HepG2 (cell line): Measurements from ENCODE around the gene TULP3. TPM values are rescaled to one million over a fixed set of nuclear protein-coding genes. Genes with fewer than 3 reads are reported as not detected.

Experiments
- EHMT2 ChIP-seq: fragments of 200-600 bp; sonication (generic); IDR thresholded peaks from 2 replicates; pipeline ENCODE4 v1.7.0; 2017; ENCODE audit warnings: antibody characterized with exemption, low read depth, low read length, borderline replicate concordance
- ELF1 ChIP-seq: sonication (generic); formaldehyde crosslinking; IDR thresholded peaks from 2 replicates; pipeline ENCODE4 v1.4.0; 2020; ENCODE audit warnings: missing genetic modification reagents
- HIC2 ChIP-seq: sonication (generic); formaldehyde crosslinking; IDR thresholded peaks from 2 replicates; pipeline ENCODE4 v1.9.0; 2022; ENCODE audit warnings: low read depth, missing genetic modification reagents
- IRF2 ChIP-seq: IDR thresholded peaks from 2 replicates; pipeline ENCODE4 v1.6.1; 2018; ENCODE audit warnings: missing genetic modification reagents, missing compliant biosample characterization
- IRF9 ChIP-seq: sonication (generic); formaldehyde crosslinking; IDR thresholded peaks from 2 replicates; pipeline ENCODE4 v1.8.0; 2022; ENCODE audit warnings: missing genetic modification reagents, mild to moderate bottlenecking, borderline replicate concordance
- KDM5B ChIP-seq: sonication (generic); formaldehyde crosslinking; IDR thresholded peaks from 2 replicates; pipeline ENCODE4 v1.4.0; 2020; ENCODE audit warnings: missing genetic modification reagents, mild to moderate bottlenecking, borderline replicate concordance
- LBX2 ChIP-seq: sonication (generic); formaldehyde crosslinking; IDR thresholded peaks from 2 replicates; pipeline ENCODE4 v1.5.0; 2020; ENCODE audit warnings: missing genetic modification reagents, mild to moderate bottlenecking, borderline replicate concordance
- MTA1 ChIP-seq: sonication (generic); formaldehyde crosslinking; IDR thresholded peaks from 2 replicates; pipeline ENCODE4 v1.4.0; 2020; ENCODE audit warnings: missing genetic modification reagents, mild to moderate bottlenecking, borderline replicate concordance
- PAF1 ChIP-seq: IDR thresholded peaks from 2 replicates; pipeline ENCODE4 v1.6.1; 2016; ENCODE audit warnings: missing genetic modification reagents, missing compliant biosample characterization
- PBX3 ChIP-seq: sonication (generic); formaldehyde crosslinking; IDR thresholded peaks from 2 replicates; pipeline ENCODE4 v1.8.1; 2023; ENCODE audit warnings: missing genetic modification reagents, inconsistent platforms, borderline replicate concordance
- REXO4 ChIP-seq: sonication (generic); formaldehyde crosslinking; IDR thresholded peaks from 2 replicates; pipeline ENCODE4 v1.8.0; 2022; ENCODE audit warnings: missing genetic modification reagents, mild to moderate bottlenecking, borderline replicate concordance
- SMARCE1 ChIP-seq: fragments of 450-650 bp; IDR thresholded peaks from 2 replicates; pipeline ENCODE4 v1.6.1; 2017; ENCODE audit warnings: borderline replicate concordance
- SOX13 ChIP-seq, 3 experiments: fragments of 450-650 bp in 1 of 3; sonication (generic) in 1 of 3; formaldehyde crosslinking in 1 of 3; IDR thresholded peaks in 2 of 3; conservative IDR thresholded peaks in 1 of 3; 2 replicates each; pipeline versions ENCODE4 v1.5.0 to v1.6.1; 2016 to 2020; ENCODE audit warnings: antibody characterized with exemption in 1 of 3, mild to moderate bottlenecking in 1 of 3, missing compliant biosample characterization in 1 of 3, missing genetic modification reagents in 1 of 3, moderate library complexity in 1 of 3
- TFAP4 ChIP-seq: sonication (generic); IDR thresholded peaks from 2 replicates; pipeline ENCODE4 v1.6.1; 2016; ENCODE audit warnings: low read depth, borderline replicate concordance
- ZBTB33 ChIP-seq: sonication (generic); formaldehyde crosslinking; IDR thresholded peaks from 2 replicates; pipeline ENCODE4 v1.4.0; 2020; ENCODE audit warnings: missing genetic modification reagents
- ZNF180 ChIP-seq: sonication (generic); formaldehyde crosslinking; IDR thresholded peaks from 2 replicates; pipeline ENCODE4 v1.4.0; 2020; ENCODE audit warnings: low read depth, missing genetic modification reagents, borderline replicate concordance
- ZNF260 ChIP-seq: sonication (generic); formaldehyde crosslinking; IDR thresholded peaks from 2 replicates; pipeline ENCODE4 v1.4.0; 2020; ENCODE audit warnings: missing genetic modification reagents, low read depth, mild to moderate bottlenecking, borderline replicate concordance
- ZNF580 ChIP-seq: IDR thresholded peaks from 2 replicates; pipeline ENCODE4 v1.6.1; 2016; ENCODE audit warnings: low read depth, borderline replicate concordance
- ZNF670 ChIP-seq: sonication (generic); formaldehyde crosslinking; IDR thresholded peaks from 2 replicates; pipeline ENCODE4 v1.8.0; 2022; ENCODE audit warnings: mild to moderate bottlenecking, missing genetic modification reagents, borderline replicate concordance
- ZNF792 ChIP-seq: IDR thresholded peaks from 2 replicates; pipeline ENCODE4 v1.6.1; 2016
- polyA plus RNA-seq, 8 experiments: library from polyadenylated mRNA; depleted of rRNA in 3 of 8; stranded (reverse) in 7 of 8; unstranded in 1 of 8; fragments of >200 nt; fragmentation: Illumina TruSeq in 4 of 8; extraction: Trizol in 4 of 8; gene quantifications; 2 replicates each; pipeline versions ENCODE4 v1.2.1 to v1.2.3, GENCODE V29; 2011 to 2016; ENCODE audit warnings: low read depth in 4 of 8, missing spikeins in 1 of 8, mixed read lengths in 1 of 8; ENCODE audit not compliant: insufficient read depth in 1 of 8
- total RNA-seq, 5 experiments: library from RNA; depleted of rRNA; stranded (reverse); fragments of >200 nt; fragmentation: Illumina TruSeq; extraction: Trizol; gene quantifications; 2 replicates each; pipeline ENCODE4 v1.2.3, GENCODE V29; 2016; ENCODE audit warnings: low read depth in 1 of 5

The TULP3 gene
- total and polyA plus RNA-seq, 2 of the 13 experiments (the other 11 are each of a cell fraction or from before 2014, with no cell fraction given), result 11.2 to 13.2 TPM

GRCh38 chr12:2963154-2963759 is 72.6 kb downstream of the TULP3 start (continued):
- TF ChIP-seq ZNF260 (CRISPR knock-in tag), result no peak
- TF ChIP-seq ZNF792 (CRISPR knock-in tag), result peak; percentile 85; the same call in 1 of the 2 replicates
- TF ChIP-seq ZNF180 (CRISPR knock-in tag), result no peak
- no peak; the same call in 1 of the 2 replicates for TF ChIP-seq IRF2 (CRISPR knock-in tag)
- 0 out of 2 replicates have a peak, but pooled peaks have one; percentile 64 for TF ChIP-seq ZNF670 (CRISPR knock-in tag)
- TF ChIP-seq PAF1, result no peak
- TF ChIP-seq TFAP4, result peak; percentile 98
- no peak for TF ChIP-seq ZBTB33 (CRISPR knock-in tag)
- no peak for TF ChIP-seq IRF9 (CRISPR knock-in tag)
- peak; percentile 12; the same call in 1 of the 2 replicates for TF ChIP-seq SOX13 (IDR thresholded peaks at IDR 0.05)
- TF ChIP-seq SOX13 (CRISPR knock-in tag; conservative IDR thresholded peaks at IDR 0.05 in 1 of 2, IDR thresholded peaks at IDR 0.05 in 1 of 2), result peak in 1 of 2 experiments; percentile 67; a peak in 2 of 4 replicates
- no peak for TF ChIP-seq REXO4 (CRISPR knock-in tag)
- TF ChIP-seq MTA1 (CRISPR knock-in tag), result peak; percentile 59; the same call in 1 of the 2 replicates
- no peak for TF ChIP-seq SMARCE1
- peak; percentile 63; the same call in 1 of the 2 replicates for TF ChIP-seq KDM5B
- no peak for TF ChIP-seq EHMT2
- no peak for TF ChIP-seq ZNF580
- peak; percentile 12; the same call in 1 of the 2 replicates for TF ChIP-seq ELF1 (CRISPR knock-in tag)
- no peak for TF ChIP-seq LBX2 (CRISPR knock-in tag)
- TF ChIP-seq PBX3 (CRISPR knock-in tag), result no peak
- no peak for TF ChIP-seq HIC2
